GM12864 (cell line): ENCODE data around the gene CCDC39.
A peak's percentile ranks its signal among the peaks of the same experiment; 100 is the strongest.

Experiments used
- DNase-seq: peaks from one replicate; pipeline ENCODE4 v3.0.0-alpha.2; 2011; ENCODE audit warnings: low read depth
- H3K4me3 ChIP-seq: 2 replicates; pipeline ENCODE4 v1.5.1; 2011; ENCODE audit warnings: mild to moderate bottlenecking, low read depth, low read length, control low read depth
- CTCF ChIP-seq: IDR thresholded peaks from 2 replicates; pipeline ENCODE4 v1.5.1; 2011; ENCODE audit warnings: low read depth, mild to moderate bottlenecking, moderate library complexity, low read length, control low read depth, inconsistent platforms; ENCODE audit errors: missing control alignments

Gene CCDC39

GRCh38 chr3:180590396-180590795 is 88.9 kb downstream of the CCDC39 start:
- DNase-seq = no peak
- no peak overlapping the region for H3K4me3 ChIP-seq
- TF ChIP-seq CTCF = no peak

DNA sequence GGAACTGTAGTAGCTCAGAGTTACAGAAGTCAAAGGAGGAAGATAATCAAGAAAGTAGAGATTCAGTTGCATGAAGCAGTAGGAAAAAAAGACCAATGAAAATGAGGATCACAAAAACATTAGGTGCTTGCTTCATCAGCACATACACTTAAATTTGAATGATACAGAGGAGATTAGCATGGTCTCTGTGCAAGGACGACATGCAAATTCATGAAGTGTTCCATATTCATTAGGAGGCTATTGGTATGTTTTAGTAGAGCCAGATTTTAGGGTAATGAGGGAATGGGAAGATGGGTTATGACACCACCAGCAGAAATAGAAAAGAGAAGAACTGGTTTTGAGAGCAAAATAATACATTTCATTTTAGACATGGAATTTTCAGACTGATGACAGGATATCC is 98.4 kb downstream of the CCDC39 start:
- no peak for TF ChIP-seq CTCF
- no peak for DNase-seq
- no peak overlapping the region for H3K4me3 ChIP-seq

DNA sequence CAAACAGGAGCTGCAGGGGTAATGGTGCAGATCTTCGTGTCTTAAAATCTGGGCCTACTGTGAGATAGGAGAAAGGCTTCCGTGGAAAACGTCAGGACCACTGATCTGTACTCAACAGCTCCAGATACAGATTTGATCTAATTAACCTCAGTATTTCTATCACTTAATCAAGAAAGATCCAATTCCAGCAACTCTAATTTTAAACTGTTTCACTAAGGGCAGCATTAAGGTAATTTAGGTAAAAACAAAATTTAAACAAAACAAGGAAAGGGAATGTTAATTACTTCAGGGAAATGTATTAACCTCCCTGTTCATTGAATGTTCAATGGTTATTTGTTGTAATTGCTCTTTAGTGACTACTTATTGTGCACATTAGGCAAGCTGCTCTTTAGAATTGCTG is 103.7 kb downstream of the CCDC39 start:
- no peak for TF ChIP-seq CTCF
- DNase-seq = no peak
- H3K4me3 ChIP-seq = no peak overlapping the region

DNA sequence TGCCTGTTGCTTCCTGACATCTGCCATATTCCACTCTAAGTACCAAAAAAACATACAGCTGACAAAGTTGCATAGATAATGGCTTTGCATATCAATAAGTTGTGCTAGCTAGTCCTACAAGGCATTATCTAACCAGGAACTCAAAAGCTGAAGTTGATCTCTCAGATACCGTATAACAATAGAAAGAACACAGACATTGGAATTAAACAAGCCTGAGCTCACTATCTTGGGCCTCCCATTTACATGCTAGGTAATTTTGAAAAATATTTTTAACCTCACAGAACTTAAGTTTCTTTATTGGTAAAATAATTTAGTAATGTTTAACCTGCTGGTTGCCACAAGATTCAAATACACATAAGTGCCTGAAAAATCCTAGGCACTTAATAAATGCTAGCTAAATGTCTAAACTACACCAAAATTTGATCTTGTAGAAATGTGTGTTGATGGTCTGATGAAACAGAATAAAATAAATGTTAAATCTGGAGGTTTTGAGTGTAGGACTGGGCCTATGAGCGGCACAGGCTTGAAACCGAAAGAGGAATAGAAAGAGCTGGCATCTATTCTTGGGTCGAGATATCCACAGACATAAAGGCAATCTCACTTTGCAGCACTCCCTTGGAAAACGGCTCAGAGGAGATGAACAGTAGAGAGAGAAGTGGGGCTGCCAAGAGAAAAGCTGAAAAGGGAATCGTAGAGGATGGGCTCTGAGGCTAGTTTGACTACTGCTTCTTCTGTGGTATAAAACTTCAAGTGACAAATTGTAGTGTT is 107.3 kb downstream of the CCDC39 start:
- no peak for TF ChIP-seq CTCF
- DNase-seq = peak; percentile 0

DNA sequence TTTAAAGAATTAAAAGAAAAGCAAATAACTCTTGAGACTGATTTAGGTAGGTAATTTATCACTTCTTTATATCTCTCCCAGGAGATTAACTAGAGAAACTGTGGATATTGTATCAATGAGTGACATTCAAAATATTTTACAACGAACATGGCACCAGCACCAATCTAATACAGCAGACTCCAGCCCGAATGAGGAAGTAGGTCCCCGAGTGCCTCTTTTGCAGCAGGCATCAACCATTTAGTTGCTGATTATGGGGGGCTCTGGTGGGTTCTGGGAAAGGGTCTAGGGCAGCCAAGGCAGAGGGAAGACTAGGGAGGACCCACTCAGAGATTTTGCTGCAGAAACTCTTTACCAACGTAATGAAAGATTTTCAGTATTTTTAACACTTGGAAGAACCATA is 109.1 kb downstream of the CCDC39 start:
- DNase-seq = no peak
- H3K4me3 ChIP-seq = no peak overlapping the region
- TF ChIP-seq CTCF = no peak

More for the DNA sequence above, 107.3 kb downstream of the CCDC39 start:
- H3K4me3 ChIP-seq = no peak overlapping the region

GRCh38 chr3:180564676-180565075 is 114.6 kb downstream of the CCDC39 start:
- no peak overlapping the region for H3K4me3 ChIP-seq
- DNase-seq = no peak
- no peak for TF ChIP-seq CTCF
